ENCODE measurements around the gene OPA1.

- no peak for TF ChIP-seq POLR2A (IDR thresholded peaks at IDR 0.05; ENCODE audit: borderline replicate concordance, extremely low read depth, insufficient read depth, insufficient read length)
- no peak for TF ChIP-seq EZH2phosphoT487 (IDR thresholded peaks at IDR 0.05; ENCODE audit: borderline replicate concordance)
- TF ChIP-seq, protein P1, sequence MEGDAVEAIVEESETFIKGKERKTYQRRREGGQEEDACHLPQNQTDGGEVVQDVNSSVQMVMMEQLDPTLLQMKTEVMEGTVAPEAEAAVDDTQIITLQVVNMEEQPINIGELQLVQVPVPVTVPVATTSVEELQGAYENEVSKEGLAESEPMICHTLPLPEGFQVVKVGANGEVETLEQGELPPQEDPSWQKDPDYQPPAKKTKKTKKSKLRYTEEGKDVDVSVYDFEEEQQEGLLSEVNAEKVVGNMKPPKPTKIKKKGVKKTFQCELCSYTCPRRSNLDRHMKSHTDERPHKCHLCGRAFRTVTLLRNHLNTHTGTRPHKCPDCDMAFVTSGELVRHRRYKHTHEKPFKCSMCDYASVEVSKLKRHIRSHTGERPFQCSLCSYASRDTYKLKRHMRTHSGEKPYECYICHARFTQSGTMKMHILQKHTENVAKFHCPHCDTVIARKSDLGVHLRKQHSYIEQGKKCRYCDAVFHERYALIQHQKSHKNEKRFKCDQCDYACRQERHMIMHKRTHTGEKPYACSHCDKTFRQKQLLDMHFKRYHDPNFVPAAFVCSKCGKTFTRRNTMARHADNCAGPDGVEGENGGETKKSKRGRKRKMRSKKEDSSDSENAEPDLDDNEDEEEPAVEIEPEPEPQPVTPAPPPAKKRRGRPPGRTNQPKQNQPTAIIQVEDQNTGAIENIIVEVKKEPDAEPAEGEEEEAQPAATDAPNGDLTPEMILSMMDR (IDR thresholded peaks at IDR 0.05 in 2 of 3, conservative IDR thresholded peaks at IDR 0.05 in 1 of 3; ENCODE audit: borderline replicate concordance in 1 of 3, insufficient read depth in 1 of 3, low read depth in 2 of 3, low read length in 2 of 3), result no peak
- no peak for TF ChIP-seq ZNF274 (IDR thresholded peaks at IDR 0.05; ENCODE audit: low read depth, low read length)
- TF ChIP-seq ZBTB33 (IDR thresholded peaks at IDR 0.05; ENCODE audit: extremely low read depth, insufficient replicate concordance, low read length), result no peak
- TF ChIP-seq, protein P2, sequence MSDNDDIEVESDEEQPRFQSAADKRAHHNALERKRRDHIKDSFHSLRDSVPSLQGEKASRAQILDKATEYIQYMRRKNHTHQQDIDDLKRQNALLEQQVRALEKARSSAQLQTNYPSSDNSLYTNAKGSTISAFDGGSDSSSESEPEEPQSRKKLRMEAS (IDR thresholded peaks at IDR 0.05), result no peak
- no peak for TF ChIP-seq POLR2AphosphoS5 (IDR thresholded peaks at IDR 0.05; ENCODE audit: low read depth, low read length)
- TF ChIP-seq, protein P3, sequence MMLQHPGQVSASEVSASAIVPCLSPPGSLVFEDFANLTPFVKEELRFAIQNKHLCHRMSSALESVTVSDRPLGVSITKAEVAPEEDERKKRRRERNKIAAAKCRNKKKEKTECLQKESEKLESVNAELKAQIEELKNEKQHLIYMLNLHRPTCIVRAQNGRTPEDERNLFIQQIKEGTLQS (IDR thresholded peaks at IDR 0.05), result no peak
- TF ChIP-seq EZH2 (IDR thresholded peaks at IDR 0.05), result no peak
- no peak for TF ChIP-seq CEBPB (IDR thresholded peaks at IDR 0.05; ENCODE audit: low read depth)
- no peak for TF ChIP-seq SIN3A (IDR thresholded peaks at IDR 0.05; ENCODE audit: low read depth)
- TF ChIP-seq FOSL1 (IDR thresholded peaks at IDR 0.05; ENCODE audit: low read depth), result no peak
Measured at GRCh38 chr3:193574488-193575070, 18.4 kb upstream of the OPA1 start.

All from HCT116 (cell line).